Immature natural killer cell (primary cell): ENCODE measurements around the gene MPC2. TPM values are rescaled to one million over a fixed set of nuclear protein-coding genes. Genes with fewer than 3 reads are reported as not detected.
"Not testable (repeated sequence)": the region's sequence is repeated elsewhere in the genome, so short reads cannot be mapped to it uniquely, and the experiment has no call there.

Source experiments
- DNase-seq, 3 donors: peaks; one replicate each; pipeline ENCODE4 v3.0.0; 2022; ENCODE audit warnings: mixed read lengths in 1 of 3
- H3K27ac Mint-ChIP-seq, 6 donors: one replicate each; pipeline ENCODE4 v1.8.0; 2020; ENCODE audit warnings: mixed read lengths in 6 of 6, mild to moderate bottlenecking in 5 of 6, inconsistent platforms in 4 of 6, moderate library complexity in 3 of 6
- H3K27me3 Mint-ChIP-seq, 3 donors: one replicate each; pipeline ENCODE4 v1.8.0; 2020 to 2021; ENCODE audit warnings: low read depth in 3 of 3, mild to moderate bottlenecking in 3 of 3, mixed read lengths in 3 of 3, moderate library complexity in 3 of 3, inconsistent platforms in 1 of 3
- H3K36me3 Mint-ChIP-seq, 3 donors: one replicate each; pipeline ENCODE4 v1.8.0; 2020; ENCODE audit warnings: mixed read lengths in 3 of 3, inconsistent platforms in 2 of 3, mild to moderate bottlenecking in 2 of 3
- H3K4me1 Mint-ChIP-seq, 2 donors: one replicate each; pipeline ENCODE4 v1.8.0; 2020; ENCODE audit warnings: inconsistent platforms in 2 of 2, mild to moderate bottlenecking in 2 of 2, mixed read lengths in 2 of 2, moderate library complexity in 1 of 2
- H3K4me3 Mint-ChIP-seq, 5 donors: one replicate each; pipeline ENCODE4 v1.8.0; 2020; ENCODE audit warnings: mild to moderate bottlenecking in 5 of 5, mixed read lengths in 5 of 5, inconsistent platforms in 3 of 5, moderate library complexity in 3 of 5
- H3K9me3 Mint-ChIP-seq, 6 donors: one replicate each; pipeline ENCODE4 v1.8.0; 2020; ENCODE audit warnings: mild to moderate bottlenecking in 6 of 6, mixed read lengths in 6 of 6, inconsistent platforms in 4 of 6, moderate library complexity in 3 of 6
- polyA plus RNA-seq, 3 donors: library from polyadenylated mRNA; unstranded; fragments of 300-500 nt; fragmentation: Illumina TruSeq; gene quantifications; one replicate each; pipeline ENCODE4 v1.2.3, GENCODE V29; 2021

The MPC2 gene
- polyA plus RNA-seq, 3 donors from 2014 or later = 76.5 to 119 (median 104) TPM

DNA sequence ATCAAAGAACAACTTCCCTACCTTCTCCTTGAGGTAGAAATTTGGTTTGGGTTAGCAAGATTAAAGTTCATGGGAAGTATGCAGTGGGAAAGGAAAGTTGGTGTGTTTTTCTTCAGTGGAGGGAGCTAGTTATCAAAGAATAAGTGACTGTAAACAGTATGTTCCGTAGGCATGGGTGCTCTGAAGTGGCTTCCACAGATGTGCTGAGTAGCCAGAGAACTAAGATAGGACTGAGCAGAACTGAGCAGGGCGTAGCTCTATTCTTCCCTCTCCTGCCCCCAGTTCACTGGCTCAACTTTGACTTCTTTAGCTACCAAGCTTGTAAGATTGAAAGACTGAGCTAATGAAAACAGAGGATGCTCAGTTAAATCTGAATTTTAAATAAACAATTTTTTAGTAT is 26.3 kb downstream of the MPC2 start:
- Mint-ChIP-seq H3K4me1 (no peaks in the 10 kb centered on the region), H3K27me3 (peaks cover 2 to 5% (median 4%) of the 10 kb centered on the region in 3 donors), H3K9me3 (peaks cover 2 to 25% (median 10%) of the 10 kb centered on the region in 6 donors), H3K4me3 (no peak overlapping the region), H3K36me3 (peaks cover 0 to 6% (median 3%) of the 10 kb centered on the region in 3 donors), H3K27ac (no peak overlapping the region)
- no peak for DNase-seq

DNA sequence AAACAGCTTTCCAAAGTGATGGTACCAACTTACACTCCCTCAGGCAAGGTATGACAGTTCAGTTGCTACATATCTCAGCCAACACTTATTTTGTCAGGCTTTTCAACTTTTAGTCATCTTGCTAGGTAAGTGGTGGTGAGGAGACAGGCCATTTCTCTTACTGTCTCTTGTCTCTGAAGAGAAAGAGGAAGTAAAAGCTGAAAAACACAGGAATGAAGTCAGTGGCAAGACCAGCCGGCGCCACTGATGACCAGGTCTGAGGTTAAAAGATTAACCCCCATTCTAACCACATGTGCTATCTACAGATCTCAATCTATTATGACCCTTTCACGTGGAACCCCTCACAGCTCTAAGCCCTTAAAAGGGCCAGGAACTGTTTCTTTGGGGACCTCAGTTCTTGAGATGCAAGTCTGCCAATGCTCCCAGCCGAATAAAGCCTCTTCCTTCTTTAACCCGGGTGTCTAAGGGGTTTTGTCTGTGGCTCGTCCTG is 27.1 kb downstream of the MPC2 start:
- no peak for DNase-seq
- Mint-ChIP-seq H3K27ac (no peak overlapping the region), H3K9me3 (peaks cover 2 to 25% (median 10%) of the 10 kb centered on the region in 6 donors), H3K4me3 (no peak overlapping the region), H3K4me1 (no peaks in the 10 kb centered on the region), H3K36me3 (peaks cover 0 to 6% (median 3%) of the 10 kb centered on the region in 3 donors), H3K27me3 (peaks cover 2 to 6% (median 3%) of the 10 kb centered on the region in 3 donors)

- Mint-ChIP-seq H3K9me3 (peaks cover 2 to 25% (median 9%) of the 10 kb centered on the region in 6 donors), H3K27ac (no peak overlapping the region), H3K27me3 (peaks cover 0 to 9% (median 3%) of the 10 kb centered on the region in 3 donors), H3K36me3 (peaks cover 0 to 6% (median 3%) of the 10 kb centered on the region in 3 donors), H3K4me1 (no peaks in the 10 kb centered on the region), H3K4me3 (no peak overlapping the region)
- no peak for DNase-seq
These were observed 31.2 kb downstream of the MPC2 start for GRCh38 chr1:167905671-167906070.

DNA sequence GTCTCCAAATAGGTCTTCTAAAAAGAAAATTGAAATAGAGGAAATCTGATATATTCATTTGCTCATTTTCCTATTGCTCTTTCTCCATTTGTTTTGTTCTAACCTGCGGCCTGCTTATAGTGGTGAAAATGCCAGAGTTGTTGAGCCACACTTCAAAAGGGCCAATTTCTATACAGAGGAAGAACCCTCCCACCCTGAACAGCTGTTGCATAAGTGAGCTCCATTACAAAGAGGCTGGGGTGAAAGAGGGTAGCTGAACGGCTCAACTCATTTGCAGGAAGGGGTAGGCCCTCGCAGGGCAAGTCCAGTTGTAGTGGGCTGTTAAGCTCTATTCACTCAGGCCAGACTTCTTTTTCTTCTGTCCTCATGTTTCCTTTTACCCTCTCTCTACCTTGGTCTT is 31.7 kb downstream of the MPC2 start:
- H3K27ac Mint-ChIP-seq = no peak overlapping the region

GRCh38 chr1:167904652-167905130 is 32.2 kb downstream of the MPC2 start:
- DNase-seq = no peak
- no peaks in the 10 kb centered on the region for H3K4me1 Mint-ChIP-seq
- peaks cover 0 to 3% (median 0%) of the 10 kb centered on the region in 3 donors for H3K36me3 Mint-ChIP-seq

More for the DNA sequence above, 31.7 kb downstream of the MPC2 start:
- DNase-seq = no peak
- no peak overlapping the region for H3K4me3 Mint-ChIP-seq
- peaks cover 0 to 4% (median 3%) of the 10 kb centered on the region in 3 donors for H3K36me3 Mint-ChIP-seq
- H3K27me3 Mint-ChIP-seq = peaks cover 0 to 9% (median 3%) of the 10 kb centered on the region in 3 donors
- H3K4me1 Mint-ChIP-seq = no peaks in the 10 kb centered on the region
- H3K9me3 Mint-ChIP-seq = peaks cover 2 to 21% (median 7%) of the 10 kb centered on the region in 6 donors

GRCh38 chr1:167900907-167901306 is 36.0 kb downstream of the MPC2 start:
- no peak overlapping the region for H3K27ac Mint-ChIP-seq
- H3K9me3 Mint-ChIP-seq = no peaks in the 10 kb centered on the region
- no peak overlapping the region for H3K4me3 Mint-ChIP-seq
- no peaks in the 10 kb centered on the region for H3K36me3 Mint-ChIP-seq
- DNase-seq = no peak
- H3K27me3 Mint-ChIP-seq = peaks cover 0 to 4% (median 0%) of the 10 kb centered on the region in 3 donors
- no peaks in the 10 kb centered on the region for H3K4me1 Mint-ChIP-seq

More at GRCh38 chr1:167904652-167905130, 32.2 kb downstream of the MPC2 start:
- peaks cover 0 to 16% (median 3%) of the 10 kb centered on the region in 6 donors for H3K9me3 Mint-ChIP-seq
- peaks cover 0 to 9% (median 3%) of the 10 kb centered on the region in 3 donors for H3K27me3 Mint-ChIP-seq
- no peak overlapping the region for H3K27ac Mint-ChIP-seq
- H3K4me3 Mint-ChIP-seq = no peak overlapping the region

DNA sequence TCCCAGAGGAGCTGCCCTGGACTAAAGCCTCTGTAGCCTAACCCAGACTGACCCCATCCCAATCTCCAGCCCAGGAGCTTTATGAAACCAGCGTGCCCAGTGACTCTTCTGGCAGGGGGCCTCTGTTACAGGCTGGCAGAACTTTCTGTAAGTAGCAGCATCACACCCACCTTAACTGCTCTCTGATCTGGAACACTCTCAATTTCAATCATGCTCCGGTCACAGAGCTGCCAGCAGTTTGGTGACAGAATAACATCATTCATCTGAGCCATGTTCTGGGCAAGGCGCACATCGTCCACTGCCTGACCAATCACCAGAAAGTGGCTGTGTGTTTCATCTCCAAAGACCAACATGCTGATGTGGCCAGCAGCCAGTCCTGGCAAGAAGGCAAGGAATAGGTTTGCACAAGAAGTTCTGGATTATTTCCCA is 37.6 kb downstream of the MPC2 start:
- H3K27me3 Mint-ChIP-seq = peaks cover 0 to 2% (median 0%) of the 10 kb centered on the region in 3 donors
- H3K4me1 Mint-ChIP-seq = no peaks in the 10 kb centered on the region
- no peak for DNase-seq
- no peak overlapping the region for H3K4me3 Mint-ChIP-seq
- no peaks in the 10 kb centered on the region for H3K9me3 Mint-ChIP-seq
- no peaks in the 10 kb centered on the region for H3K36me3 Mint-ChIP-seq
- no peak overlapping the region for H3K27ac Mint-ChIP-seq

DNA sequence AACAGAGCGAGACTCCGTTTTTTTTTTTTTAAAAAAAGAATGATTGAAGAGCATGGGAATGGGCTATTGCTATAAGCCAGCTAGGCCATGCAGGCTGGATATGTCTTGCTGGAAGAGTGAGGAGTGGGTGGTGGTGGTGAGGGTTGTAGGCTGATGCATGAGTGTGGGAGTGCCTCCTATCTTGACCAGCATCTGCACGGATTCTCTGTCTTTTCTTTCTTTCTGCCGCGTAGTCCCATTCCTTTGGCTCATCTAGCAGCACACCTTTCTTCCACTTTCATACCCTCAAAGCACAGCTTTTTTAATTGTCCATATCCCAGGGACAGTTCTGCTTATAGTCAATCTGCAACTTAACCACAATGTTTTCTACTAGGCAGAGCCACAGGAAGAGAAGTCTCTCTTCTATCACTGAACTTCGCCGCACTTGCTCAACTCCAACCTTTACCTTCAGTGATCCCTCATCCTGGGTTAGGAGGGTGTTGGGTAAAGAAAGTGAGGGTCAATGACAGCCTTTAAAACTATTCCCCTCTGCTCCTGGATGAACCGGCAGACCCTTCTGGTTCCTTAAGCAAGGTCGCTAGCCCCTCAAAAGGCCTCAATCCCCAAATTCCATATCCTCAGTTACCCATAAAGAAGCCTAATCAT is 38.2 kb downstream of the MPC2 start:
- no peaks in the 10 kb centered on the region for H3K4me1 Mint-ChIP-seq
- H3K36me3 Mint-ChIP-seq = no peaks in the 10 kb centered on the region
- no peak overlapping the region for H3K4me3 Mint-ChIP-seq
- H3K27me3 Mint-ChIP-seq = peaks cover 0 to under 1% (median 0%) of the 10 kb centered on the region in 3 donors
- DNase-seq = no peak
- H3K9me3 Mint-ChIP-seq = no peaks in the 10 kb centered on the region
- H3K27ac Mint-ChIP-seq = no peak overlapping the region

- Mint-ChIP-seq H3K27me3 (peaks cover 0 to 4% (median 0%) of the 10 kb centered on the region in 3 donors), H3K4me3 (no peak overlapping the region), H3K9me3 (no peaks in the 10 kb centered on the region), H3K4me1 (no peaks in the 10 kb centered on the region), H3K27ac (no peak overlapping the region), H3K36me3 (no peaks in the 10 kb centered on the region)
- DNase-seq = no peak
These were observed 43.1 kb downstream of the MPC2 start for GRCh38 chr1:167893798-167894197.

DNA sequence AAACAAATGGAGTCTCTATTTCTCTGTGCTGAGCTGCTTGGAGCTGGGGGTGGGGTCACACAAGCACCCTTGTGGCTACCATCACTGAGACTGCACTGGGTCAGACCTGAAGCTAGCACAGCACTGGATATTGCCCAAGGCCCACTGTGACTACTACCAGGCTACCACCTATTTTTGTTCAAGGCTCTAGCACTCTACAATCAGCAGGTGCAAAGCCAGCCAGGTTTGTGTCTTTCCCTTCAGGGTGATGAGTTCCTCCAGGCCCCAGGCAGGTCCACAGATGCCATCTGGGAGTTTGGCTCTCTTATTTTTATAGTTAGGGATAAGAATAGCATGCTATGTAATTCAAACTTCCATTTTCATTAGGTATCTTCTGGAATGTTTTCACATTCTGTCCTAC is 46.5 kb downstream of the MPC2 start:
- peaks cover 1 to 5% (median 4%) of the 10 kb centered on the region in 3 donors for H3K27me3 Mint-ChIP-seq
- H3K4me3 Mint-ChIP-seq = no peak overlapping the region
- DNase-seq = no peak
- peaks cover 0 to 1% (median 0%) of the 10 kb centered on the region in 6 donors for H3K9me3 Mint-ChIP-seq
- no peaks in the 10 kb centered on the region for H3K4me1 Mint-ChIP-seq
- H3K36me3 Mint-ChIP-seq = no peaks in the 10 kb centered on the region
- no peak overlapping the region for H3K27ac Mint-ChIP-seq

DNA sequence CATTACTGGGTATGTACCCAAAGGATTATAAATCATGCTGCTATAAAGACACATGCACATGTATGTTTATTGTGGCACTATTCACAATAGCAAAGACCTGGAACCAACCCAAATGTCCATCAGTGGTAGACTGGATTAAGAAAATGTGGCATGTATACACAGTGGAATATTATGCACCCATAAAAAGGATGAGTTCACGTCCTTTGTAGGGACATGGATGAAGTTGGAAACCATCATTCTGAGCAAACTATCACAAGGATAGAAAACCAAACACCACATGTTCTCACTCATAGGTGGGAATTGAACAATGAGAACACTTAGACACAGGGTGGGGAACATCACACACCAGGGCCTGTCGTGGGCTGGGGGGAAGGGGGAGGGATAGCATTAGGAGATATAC is 49.7 kb downstream of the MPC2 start:
- not testable (repeated sequence) for H3K27ac Mint-ChIP-seq, H3K27me3 Mint-ChIP-seq, DNase-seq, H3K9me3 Mint-ChIP-seq, H3K4me1 Mint-ChIP-seq, H3K36me3 Mint-ChIP-seq, H3K4me3 Mint-ChIP-seq

GRCh38 chr1:167882376-167882775 is 54.5 kb downstream of the MPC2 start:
- Mint-ChIP-seq H3K4me3 (no peak overlapping the region), H3K9me3 (peaks cover 0 to 1% (median 0%) of the 10 kb centered on the region in 6 donors), H3K27ac (no peak overlapping the region), H3K4me1 (no peaks in the 10 kb centered on the region), H3K27me3 (peaks cover 1 to 5% (median 4%) of the 10 kb centered on the region in 3 donors), H3K36me3 (peaks cover 0 to 5% (median 0%) of the 10 kb centered on the region in 3 donors)
- DNase-seq = no peak

DNA sequence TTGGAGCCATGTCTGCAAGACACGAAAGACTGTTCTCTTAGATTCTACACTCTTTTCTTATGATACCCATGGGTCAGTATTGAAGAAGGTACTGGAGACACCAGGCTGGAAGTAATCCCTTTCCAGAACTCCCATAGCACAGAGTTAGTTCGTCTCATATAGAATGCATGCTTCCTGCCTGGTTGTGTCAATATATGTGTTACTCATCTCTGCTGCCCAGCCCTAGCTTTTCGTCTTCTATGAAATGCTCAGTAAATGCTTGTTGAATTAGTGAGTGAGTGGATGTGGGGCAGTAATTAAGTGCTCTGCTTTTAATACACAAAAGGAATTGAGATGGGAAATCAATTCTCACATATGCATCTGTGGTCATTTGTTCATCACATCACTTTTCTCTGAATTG is 55.1 kb downstream of the MPC2 start:
- no peak overlapping the region for H3K4me3 Mint-ChIP-seq
- no peaks in the 10 kb centered on the region for H3K4me1 Mint-ChIP-seq
- peaks cover 1 to 5% (median 4%) of the 10 kb centered on the region in 3 donors for H3K27me3 Mint-ChIP-seq
- no peak for DNase-seq
- H3K36me3 Mint-ChIP-seq = peaks cover 0 to 5% (median 0%) of the 10 kb centered on the region in 3 donors
- H3K9me3 Mint-ChIP-seq = peaks cover 0 to 1% (median 0%) of the 10 kb centered on the region in 6 donors
- H3K27ac Mint-ChIP-seq = no peak overlapping the region

DNA sequence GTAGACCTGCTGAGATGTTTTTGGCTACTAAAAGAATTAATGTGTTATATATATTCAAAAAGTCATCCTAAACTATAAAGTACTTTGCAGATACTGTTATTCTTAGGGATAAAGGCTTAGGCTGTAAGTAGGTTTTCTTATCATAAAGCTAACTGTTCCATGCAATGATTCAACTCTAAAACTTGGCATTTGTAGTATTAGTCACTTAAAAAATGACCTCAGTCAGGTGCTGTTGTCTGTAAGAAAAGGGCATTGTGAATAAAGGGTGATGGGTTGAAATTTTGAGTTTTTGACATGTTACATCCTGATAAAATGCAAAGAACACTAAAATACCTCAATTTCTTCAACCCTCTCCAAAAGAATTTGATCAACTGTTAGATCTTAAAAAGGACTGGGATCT is 55.8 kb downstream of the MPC2 start:
- Mint-ChIP-seq H3K27me3 (peaks cover 0 to 5% (median 4%) of the 10 kb centered on the region in 3 donors), H3K4me3 (no peak overlapping the region), H3K9me3 (no peaks in the 10 kb centered on the region), H3K36me3 (peaks cover 0 to 5% (median 0%) of the 10 kb centered on the region in 3 donors), H3K27ac (no peak overlapping the region), H3K4me1 (no peaks in the 10 kb centered on the region)
- DNase-seq = no peak
